ENCODE data around the gene PPP1R9A.

GRCh38 chr7:94999069-94999351 lies 91.6 kb downstream of the PPP1R9A start:
- TF ChIP-seq, protein P1, sequence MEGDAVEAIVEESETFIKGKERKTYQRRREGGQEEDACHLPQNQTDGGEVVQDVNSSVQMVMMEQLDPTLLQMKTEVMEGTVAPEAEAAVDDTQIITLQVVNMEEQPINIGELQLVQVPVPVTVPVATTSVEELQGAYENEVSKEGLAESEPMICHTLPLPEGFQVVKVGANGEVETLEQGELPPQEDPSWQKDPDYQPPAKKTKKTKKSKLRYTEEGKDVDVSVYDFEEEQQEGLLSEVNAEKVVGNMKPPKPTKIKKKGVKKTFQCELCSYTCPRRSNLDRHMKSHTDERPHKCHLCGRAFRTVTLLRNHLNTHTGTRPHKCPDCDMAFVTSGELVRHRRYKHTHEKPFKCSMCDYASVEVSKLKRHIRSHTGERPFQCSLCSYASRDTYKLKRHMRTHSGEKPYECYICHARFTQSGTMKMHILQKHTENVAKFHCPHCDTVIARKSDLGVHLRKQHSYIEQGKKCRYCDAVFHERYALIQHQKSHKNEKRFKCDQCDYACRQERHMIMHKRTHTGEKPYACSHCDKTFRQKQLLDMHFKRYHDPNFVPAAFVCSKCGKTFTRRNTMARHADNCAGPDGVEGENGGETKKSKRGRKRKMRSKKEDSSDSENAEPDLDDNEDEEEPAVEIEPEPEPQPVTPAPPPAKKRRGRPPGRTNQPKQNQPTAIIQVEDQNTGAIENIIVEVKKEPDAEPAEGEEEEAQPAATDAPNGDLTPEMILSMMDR (IDR thresholded peaks at IDR 0.05) = no peak
- TF ChIP-seq POLR2AphosphoS5 (IDR thresholded peaks at IDR 0.05) = no peak
- TF ChIP-seq POLR2A (IDR thresholded peaks at IDR 0.05) = no peak

All from prostate gland (tissue), 2 donors.